GM23338 (cell line): ENCODE measurements around the gene SPAG16. TPM values are rescaled to one million over a fixed set of nuclear protein-coding genes. Genes with fewer than 3 reads are reported as not detected.

Source experiments
- ATAC-seq: fragments of 200-7000 bp; cut with Tn5 transposase; 3 replicates; pipeline ENCODE4 v1.9.1; 2020
- DNase-seq: peaks from one replicate; pipeline ENCODE4 v3.0.0-alpha.2; 2015; ENCODE audit warnings: low spot score
- H2AFZ ChIP-seq: fragments of 200-600 bp; sonication (generic); 2 replicates; pipeline ENCODE4 v1.8.0; 2016; ENCODE audit warnings: antibody characterized with exemption, mild to moderate bottlenecking, moderate library complexity
- H3F3A ChIP-seq: fragments of 200-600 bp; sonication (generic); replicated peaks from 2 replicates; pipeline ENCODE4 v1.8.0; 2017; ENCODE audit warnings: antibody characterized with exemption, mixed run types, low read depth
- H3K27ac ChIP-seq: fragments of 200-600 bp; sonication (generic); 2 replicates; pipeline ENCODE4 v1.6.1; 2016; ENCODE audit warnings: low read depth
- H3K27me3 ChIP-seq: fragments of 200-600 bp; sonication (generic); 2 replicates; pipeline ENCODE4 v1.8.0; 2016; ENCODE audit warnings: mild to moderate bottlenecking, mixed run types, moderate library complexity; ENCODE audit not compliant: insufficient read depth
- H3K36me3 ChIP-seq: fragments of 200-600 bp; sonication (generic); 2 replicates; pipeline ENCODE4 v1.8.0; 2016; ENCODE audit warnings: mild to moderate bottlenecking; ENCODE audit not compliant: insufficient read depth
- H3K4me1 ChIP-seq: fragments of 200-600 bp; sonication (generic); 2 replicates; pipeline ENCODE4 v1.8.0; 2016; ENCODE audit warnings: mild to moderate bottlenecking, moderate library complexity; ENCODE audit not compliant: insufficient read depth
- H3K4me2 ChIP-seq: fragments of 200-600 bp; sonication (generic); 2 replicates; pipeline ENCODE4 v1.7.1; 2017; ENCODE audit warnings: mixed run types
- H3K4me3 ChIP-seq: fragments of 200-600 bp; sonication (generic); 2 replicates; pipeline ENCODE4 v1.6.1; 2016; ENCODE audit warnings: mixed run types
- H3K79me2 ChIP-seq: fragments of 200-600 bp; sonication (generic); replicated peaks from 2 replicates; pipeline ENCODE4 v1.8.0; 2017; ENCODE audit warnings: mild to moderate bottlenecking; ENCODE audit not compliant: insufficient read depth
- H3K9me2 ChIP-seq: fragments of 200-600 bp; sonication (generic); 2 replicates; pipeline ENCODE4 v1.8.0; 2017; ENCODE audit not compliant: insufficient read depth
- H4K20me1 ChIP-seq: fragments of 200-600 bp; sonication (generic); replicated peaks from 2 replicates; pipeline ENCODE4 v1.8.0; 2017; ENCODE audit warnings: mild to moderate bottlenecking; ENCODE audit not compliant: insufficient read depth
- H3K27ac Mint-ChIP-seq: 2 replicates; pipeline ENCODE4 v1.8.0; 2020; ENCODE audit warnings: inconsistent platforms, mild to moderate bottlenecking, moderate library complexity, mixed read lengths
- H3K27me3 Mint-ChIP-seq: 3 replicates; pipeline ENCODE4 v1.8.0; 2022; ENCODE audit warnings: low read depth, mild to moderate bottlenecking, moderate library complexity, mixed read lengths, inconsistent platforms; ENCODE audit not compliant: insufficient read depth, poor library complexity
- H3K36me3 Mint-ChIP-seq: 3 replicates; pipeline ENCODE4 v1.8.0; 2021; ENCODE audit warnings: low read depth, mild to moderate bottlenecking, inconsistent platforms, moderate library complexity, mixed read lengths
- H3K4me1 Mint-ChIP-seq: 3 replicates; pipeline ENCODE4 v1.8.0; 2020; ENCODE audit warnings: mild to moderate bottlenecking, inconsistent platforms, mixed read lengths
- H3K4me3 Mint-ChIP-seq: 3 replicates; pipeline ENCODE4 v1.8.0; 2021; ENCODE audit warnings: moderate library complexity, mild to moderate bottlenecking, inconsistent platforms, mixed read lengths
- H3K9me3 Mint-ChIP-seq: 3 replicates; pipeline ENCODE4 v1.8.0; 2020; ENCODE audit warnings: moderate library complexity, mild to moderate bottlenecking, inconsistent platforms, mixed read lengths
- CREB1 ChIP-seq: fragments of 250-450 bp; sonication (Bioruptor Pico); IDR thresholded peaks from 2 replicates; pipeline ENCODE4 v1.5.0; 2020; ENCODE audit warnings: low read depth, mild to moderate bottlenecking, moderate library complexity
- REST ChIP-seq: IDR thresholded peaks from one replicate; pipeline ENCODE4 v1.6.1; 2018; ENCODE audit warnings: antibody characterized with exemption; ENCODE audit not compliant: unreplicated experiment
- STAT1 ChIP-seq: IDR thresholded peaks from one replicate; pipeline ENCODE4 v1.6.1; 2016; ENCODE audit warnings: antibody characterized with exemption; ENCODE audit not compliant: unreplicated experiment
- ZNF114 ChIP-seq: fragments of 250-450 bp; sonication (Bioruptor Pico); IDR thresholded peaks from 2 replicates; pipeline ENCODE4 v1.5.0; 2020; ENCODE audit warnings: mild to moderate bottlenecking, moderate library complexity
- ZNF331 ChIP-seq: fragments of 250-450 bp; sonication (Bioruptor Pico); IDR thresholded peaks from 2 replicates; pipeline ENCODE4 v1.5.0; 2020; ENCODE audit warnings: low read depth, mild to moderate bottlenecking, moderate library complexity
- ZNF462 ChIP-seq: fragments of 250-450 bp; sonication (Bioruptor Pico); IDR thresholded peaks from 2 replicates; pipeline ENCODE4 v1.5.0; 2020; ENCODE audit warnings: mild to moderate bottlenecking, moderate library complexity
- polyA plus RNA-seq: library from polyadenylated mRNA; unstranded; fragments of >200 nt; fragmentation: Nextera tagmentation; extraction: Ambion mirVana; gene quantifications from 2 replicates; pipeline ENCODE4 v1.2.1, GENCODE V29; 2016
- total RNA-seq: library from RNA; depleted of rRNA; stranded (reverse); fragments of >200 nt; shearing (Covaris generic); gene quantifications from 2 replicates; pipeline ENCODE4 v1.2.3, GENCODE V29; 2014

Gene SPAG16
- total and polyA plus RNA-seq, 2 experiments from 2014 or later, result 19.7 to 47.8 TPM

- Mint-ChIP-seq H3K4me1 (peaks cover 3% of the 10 kb centered on the region; the same call in 2 of the 3 replicates), H3K36me3 (no peaks in the 10 kb centered on the region), H3K27me3 (no peaks in the 10 kb centered on the region), H3K27ac (no peak overlapping the region), H3K9me3 (no peaks in the 10 kb centered on the region), H3K4me3 (no peak overlapping the region)
- Histone ChIP-seq H3K4me2 (no peak overlapping the region), H3F3A (no peaks in the 10 kb centered on the region), H3K36me3 (no peaks in the 10 kb centered on the region), H3K27ac (no peak overlapping the region), H3K9me2 (no peaks in the 10 kb centered on the region), H3K79me2 (no peaks in the 10 kb centered on the region), H3K27me3 (no peaks in the 10 kb centered on the region), H2AFZ (no peak overlapping the region), H3K4me1 (no peaks in the 10 kb centered on the region), H3K4me3 (no peak overlapping the region), H4K20me1 (no peaks in the 10 kb centered on the region)
- TF ChIP-seq ZNF331 (no peak), CREB1 (CRISPR knock-in tag) (no peak), ZNF462 (CRISPR knock-in tag) (no peak), ZNF114 (CRISPR knock-in tag) (no peak), STAT1 (no peak), REST (no peak)
- ATAC-seq (no peak), DNase-seq (no peak)
Observed at GRCh38 chr2:213764849-213765248, 480.6 kb downstream of the SPAG16 start.
